Right atrium auricular region (tissue), 2 donors: ENCODE results near the gene FADS3. TPM values are rescaled to one million over a fixed set of nuclear protein-coding genes. Genes with fewer than 3 reads are reported as not detected.
A peak's percentile ranks its signal among the peaks of the same experiment; 100 is the strongest.

ENCODE experiments used
- DNase-seq: peaks from one replicate; pipeline ENCODE4 v3.0.0-alpha.2; 2019; ENCODE audit warnings: low spot score
- H3K27ac ChIP-seq, 2 donors: fragments of 200-600 bp; sonication (generic); 1 replicate in 1 of 2; 2 replicates in 1 of 2; pipeline ENCODE4 v1.5.1; 2016 to 2019
- H3K27me3 ChIP-seq, 2 donors: fragments of 200-600 bp; sonication (generic); one replicate each; pipeline versions ENCODE4 v1.5.1 to v1.6.0; 2017 to 2019
- H3K36me3 ChIP-seq: fragments of 200-600 bp; sonication (generic); one replicate; pipeline ENCODE4 v1.5.1; 2016
- H3K4me1 ChIP-seq, 2 donors: fragments of 200-600 bp; sonication (generic); one replicate each; pipeline versions ENCODE4 v1.5.1 to v1.6.0; 2017 to 2019
- H3K4me3 ChIP-seq, 2 donors: fragments of 200-600 bp; sonication (generic); 1 replicate in 1 of 2; 2 replicates in 1 of 2; pipeline ENCODE4 v1.5.1; 2017 to 2019; ENCODE audit warnings: mild to moderate bottlenecking in 1 of 2, moderate library complexity in 1 of 2
- H3K9me3 ChIP-seq, 2 donors: fragments of 200-600 bp; sonication (generic); one replicate each; pipeline ENCODE4 v1.5.1; 2019
- total RNA-seq, 2 donors: library from RNA; depleted of rRNA; stranded (reverse); fragments of >200 nt; gene quantifications; one replicate each; pipeline ENCODE4 v1.1.0, GENCODE V29; 2016
- TF ChIP-seq, protein P1 (sequence below), 2 donors: fragments of 200-600 bp; sonication (generic); IDR thresholded peaks; one replicate each; pipeline ENCODE4 v1.5.1; 2019; ENCODE audit warnings: antibody characterized with exemption in 2 of 2

The FADS3 gene
- total RNA-seq, 2 donors from 2014 or later = 48.7 to 93.0 TPM

DNA sequence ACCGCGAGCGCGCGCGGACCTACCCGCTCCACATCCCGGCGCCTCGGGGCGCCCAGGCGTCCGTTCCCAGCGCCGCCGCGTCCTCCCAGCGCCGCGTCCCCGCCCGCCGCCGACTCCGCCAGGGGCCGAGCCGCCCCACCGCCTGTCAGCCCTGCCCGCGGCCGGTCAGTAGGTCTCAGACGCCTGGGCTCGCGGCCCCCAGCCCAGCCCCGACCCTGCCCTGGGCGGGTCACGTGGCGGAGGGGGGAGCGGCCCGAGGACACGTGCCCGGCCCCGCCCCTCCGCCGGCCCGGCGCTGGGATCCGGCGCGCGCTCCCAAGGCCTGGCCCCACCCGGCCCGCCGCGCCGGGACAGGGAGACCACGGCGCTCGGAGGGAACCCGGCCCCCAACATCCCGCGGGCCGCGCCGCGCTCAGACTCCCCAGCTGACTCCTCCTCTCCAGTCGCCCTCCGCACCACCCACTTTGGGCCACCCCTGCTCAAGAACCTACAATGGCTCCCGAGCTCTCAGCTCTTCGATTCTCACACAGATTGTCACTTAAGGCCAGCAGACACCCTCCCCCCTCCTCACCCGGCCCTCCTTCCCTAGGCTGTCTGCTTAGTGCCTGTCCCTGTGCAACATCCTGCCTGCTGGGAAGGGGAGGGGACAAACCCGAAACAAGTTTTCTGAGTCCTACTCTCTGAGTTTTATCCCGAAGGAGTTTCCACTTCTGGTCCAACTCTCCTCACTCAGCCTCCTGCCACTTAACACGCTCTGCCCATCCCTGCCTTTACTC is 26.2 kb upstream of the FADS3 start, which contains the start of gene RAB3IL1:
Gene RAB3IL1 (minus strand): TSS at position 233 of the 776 bp plus-strand sequence. CDS start 199 bp downstream, at position 34.
- Histone ChIP-seq H3K36me3 (no peaks in the 10 kb centered on the region), H3K9me3 (no peaks in the 10 kb centered on the region), H3K4me1 (peaks cover 0 to 37% of the 10 kb centered on the region in 2 donors), H3K27ac (peak within 1 kb of the TSS; percentile 79 to 80), H3K27me3 (no peaks in the 10 kb centered on the region), H3K4me3 (peak within 1 kb of the TSS; percentile 62 to 72)
- no peak for DNase-seq
- TF ChIP-seq, protein P1, sequence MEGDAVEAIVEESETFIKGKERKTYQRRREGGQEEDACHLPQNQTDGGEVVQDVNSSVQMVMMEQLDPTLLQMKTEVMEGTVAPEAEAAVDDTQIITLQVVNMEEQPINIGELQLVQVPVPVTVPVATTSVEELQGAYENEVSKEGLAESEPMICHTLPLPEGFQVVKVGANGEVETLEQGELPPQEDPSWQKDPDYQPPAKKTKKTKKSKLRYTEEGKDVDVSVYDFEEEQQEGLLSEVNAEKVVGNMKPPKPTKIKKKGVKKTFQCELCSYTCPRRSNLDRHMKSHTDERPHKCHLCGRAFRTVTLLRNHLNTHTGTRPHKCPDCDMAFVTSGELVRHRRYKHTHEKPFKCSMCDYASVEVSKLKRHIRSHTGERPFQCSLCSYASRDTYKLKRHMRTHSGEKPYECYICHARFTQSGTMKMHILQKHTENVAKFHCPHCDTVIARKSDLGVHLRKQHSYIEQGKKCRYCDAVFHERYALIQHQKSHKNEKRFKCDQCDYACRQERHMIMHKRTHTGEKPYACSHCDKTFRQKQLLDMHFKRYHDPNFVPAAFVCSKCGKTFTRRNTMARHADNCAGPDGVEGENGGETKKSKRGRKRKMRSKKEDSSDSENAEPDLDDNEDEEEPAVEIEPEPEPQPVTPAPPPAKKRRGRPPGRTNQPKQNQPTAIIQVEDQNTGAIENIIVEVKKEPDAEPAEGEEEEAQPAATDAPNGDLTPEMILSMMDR (IDR thresholded peaks at IDR 0.05) = no peak

DNA sequence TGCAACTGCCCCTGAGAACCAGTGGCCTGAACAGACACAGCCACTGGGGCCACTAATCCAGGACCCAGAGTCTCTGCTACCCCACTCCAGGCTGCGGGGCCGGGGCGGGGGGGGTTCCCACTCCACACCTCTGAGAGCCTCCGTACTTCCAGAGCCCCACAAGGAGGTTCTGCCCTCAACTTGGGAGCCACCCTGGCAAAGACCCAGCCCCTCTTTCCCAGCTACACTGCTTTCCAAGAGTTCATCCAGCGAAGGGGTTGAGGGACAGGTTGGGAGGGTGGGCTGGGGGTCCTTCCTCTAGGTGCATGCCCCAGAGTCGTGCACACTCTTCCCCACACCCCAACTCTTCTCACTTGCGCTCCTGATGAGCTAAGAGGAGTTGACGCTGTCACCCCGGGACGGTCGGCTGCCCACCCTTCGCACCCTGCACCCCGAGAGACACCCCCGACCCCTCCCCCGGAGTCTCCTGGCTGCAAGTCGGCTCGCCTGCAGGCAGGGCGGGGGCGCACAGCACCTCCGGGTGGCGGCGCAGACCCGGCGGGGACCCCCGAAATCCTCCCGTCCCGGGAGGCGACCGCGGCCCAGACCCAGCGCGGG is 25.5 kb upstream of the FADS3 start:
- Histone ChIP-seq H3K27ac (peak overlapping the region; percentile 79 to 80), H3K36me3 (no peaks in the 10 kb centered on the region), H3K9me3 (no peaks in the 10 kb centered on the region), H3K4me3 (peak overlapping the region; percentile 62 to 72), H3K4me1 (peaks cover 0 to 36% of the 10 kb centered on the region in 2 donors), H3K27me3 (no peaks in the 10 kb centered on the region)
- no peak for DNase-seq
- TF ChIP-seq, protein P1 (IDR thresholded peaks at IDR 0.05) = no peak

DNA sequence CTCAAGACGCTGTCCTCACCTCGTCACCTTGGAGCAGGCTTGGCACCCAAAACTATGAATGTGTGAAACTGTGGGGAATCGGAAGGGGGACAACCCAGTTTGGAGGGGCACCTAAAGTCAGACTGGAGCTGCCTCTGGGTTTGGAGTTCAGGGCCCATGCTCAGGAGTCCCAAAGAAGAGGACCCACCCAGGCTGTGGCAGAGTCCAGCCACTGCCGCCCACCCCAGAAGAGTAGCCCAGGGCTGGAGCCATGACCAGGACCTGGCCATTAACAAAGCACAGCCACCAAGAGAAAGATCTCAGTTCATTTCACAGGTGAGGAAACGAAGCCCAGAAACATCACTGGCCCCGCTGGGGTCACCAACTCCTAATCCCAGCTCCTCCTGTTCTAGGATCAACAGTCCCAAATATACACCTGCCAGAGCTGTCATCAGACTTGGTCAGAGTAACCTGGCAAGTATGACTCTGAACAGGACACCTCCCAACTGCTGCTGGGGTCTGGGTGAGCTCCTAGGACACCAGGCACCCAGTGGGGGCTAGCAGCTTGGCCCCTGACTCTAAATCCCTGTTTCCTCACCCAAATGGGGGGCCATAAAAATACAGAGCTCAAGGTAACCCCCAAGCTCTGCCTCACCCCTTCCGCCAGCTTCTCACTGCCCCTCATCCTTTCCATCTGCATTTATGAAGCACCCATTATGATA is 23.3 kb upstream of the FADS3 start:
- Histone ChIP-seq H3K27me3 (no peaks in the 10 kb centered on the region), H3K4me3 (no peak overlapping the region), H3K4me1 (peaks cover 0 to 50% of the 10 kb centered on the region in 2 donors), H3K9me3 (no peaks in the 10 kb centered on the region), H3K27ac (peak overlapping the region in 1 of 2 donors; percentile 80), H3K36me3 (no peaks in the 10 kb centered on the region)
- no peak for DNase-seq
- TF ChIP-seq, protein P1 (IDR thresholded peaks at IDR 0.05) = no peak

DNA sequence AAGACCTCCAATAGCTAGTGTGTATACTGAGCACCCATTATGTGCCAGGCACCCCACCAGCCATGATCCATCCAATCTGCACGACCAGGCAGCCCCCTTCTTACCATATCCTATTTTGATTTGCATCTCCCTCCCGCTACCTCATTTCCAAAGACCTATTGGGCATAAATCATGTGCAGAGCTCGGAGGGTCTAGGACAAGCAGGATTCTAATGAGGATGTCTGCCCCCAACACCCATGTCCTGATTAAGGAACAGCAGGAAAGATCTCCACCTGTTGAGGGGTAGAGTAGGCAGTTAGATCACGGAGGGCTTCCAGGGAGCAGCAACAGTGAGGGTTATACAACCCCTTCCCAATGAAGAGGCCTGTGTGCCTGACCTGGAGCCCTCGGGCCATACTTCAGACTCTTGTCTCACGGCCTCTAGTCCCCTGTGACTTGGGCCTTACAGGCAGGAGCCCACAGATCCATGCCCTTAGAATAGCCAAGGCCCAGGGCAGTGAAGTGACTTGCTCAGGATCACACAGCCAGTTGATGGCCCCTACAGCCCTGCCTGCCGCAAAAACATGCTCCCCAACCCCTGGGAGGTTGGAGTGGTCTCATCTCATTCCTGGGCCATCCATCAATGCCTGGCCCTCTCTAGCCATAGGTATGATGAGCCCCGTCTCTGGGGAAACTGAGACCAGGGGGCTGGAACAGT is 22.5 kb upstream of the FADS3 start:
- DNase-seq = no peak
- no peak overlapping the region for H3K4me3 ChIP-seq
- no peak overlapping the region for H3K27ac ChIP-seq
- peaks cover 0 to 50% of the 10 kb centered on the region in 2 donors for H3K4me1 ChIP-seq
- no peaks in the 10 kb centered on the region for H3K36me3 ChIP-seq
- TF ChIP-seq, protein P1 (IDR thresholded peaks at IDR 0.05) = no peak
- no peaks in the 10 kb centered on the region for H3K9me3 ChIP-seq
- no peaks in the 10 kb centered on the region for H3K27me3 ChIP-seq

DNA sequence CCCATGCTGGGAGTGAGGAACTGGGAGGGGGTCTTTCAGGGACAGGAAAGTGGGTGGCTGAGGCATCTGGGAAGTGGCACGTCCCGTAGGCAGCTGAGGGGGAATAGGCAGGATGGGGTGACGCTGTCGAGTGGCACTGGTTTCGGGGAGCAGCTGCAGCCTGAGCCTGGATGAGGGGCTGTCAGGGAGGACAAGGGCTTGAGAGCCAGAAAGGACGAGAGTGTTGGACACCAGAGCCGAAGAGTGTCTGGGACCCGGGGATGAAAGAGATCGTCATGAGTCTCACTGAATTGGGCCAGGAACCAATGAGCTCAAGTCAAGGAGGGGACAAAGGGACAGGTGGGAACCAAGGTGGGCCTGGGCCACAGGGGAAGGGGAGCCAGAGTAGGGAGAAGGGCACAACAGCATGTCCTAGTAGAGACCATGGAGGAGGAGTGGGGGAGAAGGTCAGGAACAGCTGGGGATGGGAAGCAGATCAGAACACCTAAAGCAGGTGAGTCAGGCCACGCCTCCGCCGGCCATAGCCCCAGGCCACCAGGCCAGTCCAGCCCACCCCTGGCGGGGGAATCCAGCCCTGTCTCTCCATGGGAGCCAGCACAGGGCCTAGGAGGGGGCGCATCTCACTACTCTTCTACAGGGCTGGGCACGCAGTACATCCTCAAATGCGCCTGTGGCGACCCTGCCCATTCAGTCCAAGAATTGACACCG is 21.8 kb upstream of the FADS3 start:
- Histone ChIP-seq H3K27ac (peak overlapping the region in 1 of 2 donors; percentile 40), H3K4me3 (no peak overlapping the region), H3K9me3 (no peaks in the 10 kb centered on the region), H3K27me3 (no peaks in the 10 kb centered on the region), H3K36me3 (no peaks in the 10 kb centered on the region), H3K4me1 (peaks cover 0 to 51% of the 10 kb centered on the region in 2 donors)
- TF ChIP-seq, protein P1 (IDR thresholded peaks at IDR 0.05) = no peak
- DNase-seq = no peak
